Gastroesophageal sphincter (tissue), 3 donors: ENCODE measurements around the gene ADM2.

Source experiments
- CTCF ChIP-seq, 4 experiments: fragments of 200-600 bp in 2 of 4; fragments of 450-650 bp in 2 of 4; sonication (generic) in 1 of 4; IDR thresholded peaks; one replicate each; pipeline ENCODE4 v1.5.1; 2017 to 2019; ENCODE audit warnings: antibody characterized with exemption in 4 of 4, mild to moderate bottlenecking in 2 of 4, moderate library complexity in 2 of 4
- EP300 ChIP-seq: sonication (generic); formaldehyde crosslinking; IDR thresholded peaks from one replicate; pipeline ENCODE4 v1.6.1; 2017; ENCODE audit warnings: antibody characterized with exemption, mild to moderate bottlenecking
- POLR2A ChIP-seq, 2 donors: fragments of 450-650 bp; IDR thresholded peaks; one replicate each; pipeline ENCODE4 v1.6.1; 2017; ENCODE audit warnings: antibody characterized with exemption in 2 of 2, mild to moderate bottlenecking in 2 of 2, moderate library complexity in 1 of 2
- POLR2AphosphoS5 ChIP-seq: sonication (generic); formaldehyde crosslinking; IDR thresholded peaks from one replicate; pipeline ENCODE4 v1.6.1; 2017; ENCODE audit warnings: antibody characterized with exemption

DNA sequence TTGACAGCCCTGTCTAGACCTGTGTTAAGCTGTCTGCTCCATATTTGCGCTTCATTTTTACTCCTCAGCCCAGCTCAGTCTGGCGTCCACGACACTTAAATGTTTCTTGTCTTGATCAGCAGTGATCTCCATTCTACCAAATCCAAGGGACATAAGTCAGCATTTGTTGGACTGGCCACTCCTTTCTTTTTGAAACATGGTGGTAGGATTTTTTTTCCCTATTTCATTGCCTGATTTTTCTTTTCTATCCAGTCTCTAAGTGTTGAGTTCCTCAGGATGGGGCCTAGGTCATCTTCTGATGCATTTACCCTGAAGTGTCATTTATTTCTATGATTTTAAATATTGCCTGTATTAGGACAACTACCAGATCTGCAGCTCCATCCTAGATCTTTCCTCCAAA, 27.6 kb downstream of the ADM2 start:
- no peak for TF ChIP-seq POLR2A (IDR thresholded peaks at IDR 0.05)
- no peak for TF ChIP-seq POLR2AphosphoS5
- no peak for TF ChIP-seq CTCF (IDR thresholded peaks at IDR 0.05)
- TF ChIP-seq EP300 = no peak
